Measurements from ENCODE around the gene OTUB2.

GRCh38 chr14:93991649-93992048 lies 34.5 kb upstream of the OTUB2 start:
- TF ChIP-seq CTCF (IDR thresholded peaks at IDR 0.05 in 8 of 11, conservative IDR thresholded peaks at IDR 0.05 in 3 of 11) (no peak), POLR2A (IDR thresholded peaks at IDR 0.05) (no peak), POLR2AphosphoS5 (IDR thresholded peaks at IDR 0.05) (no peak)
